Measurements from ENCODE around the gene TRPV2.

DNA sequence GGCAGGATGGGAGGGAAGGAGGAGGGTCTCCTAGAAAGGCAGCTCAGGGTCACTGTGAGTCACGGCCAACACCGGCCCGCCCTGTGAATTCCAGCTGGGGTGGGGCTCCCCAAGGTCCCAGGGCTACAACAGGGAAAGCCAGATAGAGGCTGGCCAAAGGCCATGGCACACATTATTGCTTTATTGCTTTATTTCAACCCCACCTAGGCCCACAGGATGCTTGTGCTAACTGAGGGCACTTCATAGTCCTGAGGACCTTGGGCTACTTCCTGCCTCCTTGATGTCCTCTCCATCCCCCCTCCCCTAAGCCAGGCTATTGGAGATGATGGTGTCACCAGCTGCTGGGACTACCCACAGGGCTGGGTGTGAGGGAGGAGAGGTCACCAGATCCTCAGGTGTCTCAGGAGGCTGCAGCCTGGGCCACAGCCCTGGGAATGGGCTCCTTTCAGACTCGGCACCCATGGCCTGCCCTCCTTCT is 50.5 kb downstream of the TRPV2 start:
- TF ChIP-seq, protein P1, sequence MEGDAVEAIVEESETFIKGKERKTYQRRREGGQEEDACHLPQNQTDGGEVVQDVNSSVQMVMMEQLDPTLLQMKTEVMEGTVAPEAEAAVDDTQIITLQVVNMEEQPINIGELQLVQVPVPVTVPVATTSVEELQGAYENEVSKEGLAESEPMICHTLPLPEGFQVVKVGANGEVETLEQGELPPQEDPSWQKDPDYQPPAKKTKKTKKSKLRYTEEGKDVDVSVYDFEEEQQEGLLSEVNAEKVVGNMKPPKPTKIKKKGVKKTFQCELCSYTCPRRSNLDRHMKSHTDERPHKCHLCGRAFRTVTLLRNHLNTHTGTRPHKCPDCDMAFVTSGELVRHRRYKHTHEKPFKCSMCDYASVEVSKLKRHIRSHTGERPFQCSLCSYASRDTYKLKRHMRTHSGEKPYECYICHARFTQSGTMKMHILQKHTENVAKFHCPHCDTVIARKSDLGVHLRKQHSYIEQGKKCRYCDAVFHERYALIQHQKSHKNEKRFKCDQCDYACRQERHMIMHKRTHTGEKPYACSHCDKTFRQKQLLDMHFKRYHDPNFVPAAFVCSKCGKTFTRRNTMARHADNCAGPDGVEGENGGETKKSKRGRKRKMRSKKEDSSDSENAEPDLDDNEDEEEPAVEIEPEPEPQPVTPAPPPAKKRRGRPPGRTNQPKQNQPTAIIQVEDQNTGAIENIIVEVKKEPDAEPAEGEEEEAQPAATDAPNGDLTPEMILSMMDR (conservative IDR thresholded peaks at IDR 0.05; ENCODE audit: low read depth in 2 of 2) = no peak
- TF ChIP-seq POLR2AphosphoS5 (IDR thresholded peaks at IDR 0.05; ENCODE audit: low read depth) = no peak
- TF ChIP-seq EZH2phosphoT487 (IDR thresholded peaks at IDR 0.05; ENCODE audit: unreplicated experiment) = no peak
- TF ChIP-seq EZH2 (IDR thresholded peaks at IDR 0.05; ENCODE audit: low read depth, unreplicated experiment) = no peak
- no peak for TF ChIP-seq NANOG (IDR thresholded peaks at IDR 0.05; ENCODE audit: borderline replicate concordance)
- TF ChIP-seq, protein P2, sequence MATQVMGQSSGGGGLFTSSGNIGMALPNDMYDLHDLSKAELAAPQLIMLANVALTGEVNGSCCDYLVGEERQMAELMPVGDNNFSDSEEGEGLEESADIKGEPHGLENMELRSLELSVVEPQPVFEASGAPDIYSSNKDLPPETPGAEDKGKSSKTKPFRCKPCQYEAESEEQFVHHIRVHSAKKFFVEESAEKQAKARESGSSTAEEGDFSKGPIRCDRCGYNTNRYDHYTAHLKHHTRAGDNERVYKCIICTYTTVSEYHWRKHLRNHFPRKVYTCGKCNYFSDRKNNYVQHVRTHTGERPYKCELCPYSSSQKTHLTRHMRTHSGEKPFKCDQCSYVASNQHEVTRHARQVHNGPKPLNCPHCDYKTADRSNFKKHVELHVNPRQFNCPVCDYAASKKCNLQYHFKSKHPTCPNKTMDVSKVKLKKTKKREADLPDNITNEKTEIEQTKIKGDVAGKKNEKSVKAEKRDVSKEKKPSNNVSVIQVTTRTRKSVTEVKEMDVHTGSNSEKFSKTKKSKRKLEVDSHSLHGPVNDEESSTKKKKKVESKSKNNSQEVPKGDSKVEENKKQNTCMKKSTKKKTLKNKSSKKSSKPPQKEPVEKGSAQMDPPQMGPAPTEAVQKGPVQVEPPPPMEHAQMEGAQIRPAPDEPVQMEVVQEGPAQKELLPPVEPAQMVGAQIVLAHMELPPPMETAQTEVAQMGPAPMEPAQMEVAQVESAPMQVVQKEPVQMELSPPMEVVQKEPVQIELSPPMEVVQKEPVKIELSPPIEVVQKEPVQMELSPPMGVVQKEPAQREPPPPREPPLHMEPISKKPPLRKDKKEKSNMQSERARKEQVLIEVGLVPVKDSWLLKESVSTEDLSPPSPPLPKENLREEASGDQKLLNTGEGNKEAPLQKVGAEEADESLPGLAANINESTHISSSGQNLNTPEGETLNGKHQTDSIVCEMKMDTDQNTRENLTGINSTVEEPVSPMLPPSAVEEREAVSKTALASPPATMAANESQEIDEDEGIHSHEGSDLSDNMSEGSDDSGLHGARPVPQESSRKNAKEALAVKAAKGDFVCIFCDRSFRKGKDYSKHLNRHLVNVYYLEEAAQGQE (IDR thresholded peaks at IDR 0.05; ENCODE audit: unreplicated experiment) = no peak
- TF ChIP-seq JUNB (IDR thresholded peaks at IDR 0.05; ENCODE audit: unreplicated experiment) = no peak
- TF ChIP-seq, protein P3, sequence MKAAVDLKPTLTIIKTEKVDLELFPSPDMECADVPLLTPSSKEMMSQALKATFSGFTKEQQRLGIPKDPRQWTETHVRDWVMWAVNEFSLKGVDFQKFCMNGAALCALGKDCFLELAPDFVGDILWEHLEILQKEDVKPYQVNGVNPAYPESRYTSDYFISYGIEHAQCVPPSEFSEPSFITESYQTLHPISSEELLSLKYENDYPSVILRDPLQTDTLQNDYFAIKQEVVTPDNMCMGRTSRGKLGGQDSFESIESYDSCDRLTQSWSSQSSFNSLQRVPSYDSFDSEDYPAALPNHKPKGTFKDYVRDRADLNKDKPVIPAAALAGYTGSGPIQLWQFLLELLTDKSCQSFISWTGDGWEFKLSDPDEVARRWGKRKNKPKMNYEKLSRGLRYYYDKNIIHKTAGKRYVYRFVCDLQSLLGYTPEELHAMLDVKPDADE (IDR thresholded peaks at IDR 0.05) = no peak
- TF ChIP-seq CREB1 (CRISPR knock-in tag; IDR thresholded peaks at IDR 0.05; ENCODE audit: low read depth) = no peak
- TF ChIP-seq STAT1 (IDR thresholded peaks at IDR 0.05; ENCODE audit: unreplicated experiment) = no peak
- no peak for TF ChIP-seq ZNF331 (CRISPR knock-in tag; IDR thresholded peaks at IDR 0.05; ENCODE audit: low read depth)
- TF ChIP-seq ZNF114 (CRISPR knock-in tag; IDR thresholded peaks at IDR 0.05) = no peak
- TF ChIP-seq, protein P4, sequence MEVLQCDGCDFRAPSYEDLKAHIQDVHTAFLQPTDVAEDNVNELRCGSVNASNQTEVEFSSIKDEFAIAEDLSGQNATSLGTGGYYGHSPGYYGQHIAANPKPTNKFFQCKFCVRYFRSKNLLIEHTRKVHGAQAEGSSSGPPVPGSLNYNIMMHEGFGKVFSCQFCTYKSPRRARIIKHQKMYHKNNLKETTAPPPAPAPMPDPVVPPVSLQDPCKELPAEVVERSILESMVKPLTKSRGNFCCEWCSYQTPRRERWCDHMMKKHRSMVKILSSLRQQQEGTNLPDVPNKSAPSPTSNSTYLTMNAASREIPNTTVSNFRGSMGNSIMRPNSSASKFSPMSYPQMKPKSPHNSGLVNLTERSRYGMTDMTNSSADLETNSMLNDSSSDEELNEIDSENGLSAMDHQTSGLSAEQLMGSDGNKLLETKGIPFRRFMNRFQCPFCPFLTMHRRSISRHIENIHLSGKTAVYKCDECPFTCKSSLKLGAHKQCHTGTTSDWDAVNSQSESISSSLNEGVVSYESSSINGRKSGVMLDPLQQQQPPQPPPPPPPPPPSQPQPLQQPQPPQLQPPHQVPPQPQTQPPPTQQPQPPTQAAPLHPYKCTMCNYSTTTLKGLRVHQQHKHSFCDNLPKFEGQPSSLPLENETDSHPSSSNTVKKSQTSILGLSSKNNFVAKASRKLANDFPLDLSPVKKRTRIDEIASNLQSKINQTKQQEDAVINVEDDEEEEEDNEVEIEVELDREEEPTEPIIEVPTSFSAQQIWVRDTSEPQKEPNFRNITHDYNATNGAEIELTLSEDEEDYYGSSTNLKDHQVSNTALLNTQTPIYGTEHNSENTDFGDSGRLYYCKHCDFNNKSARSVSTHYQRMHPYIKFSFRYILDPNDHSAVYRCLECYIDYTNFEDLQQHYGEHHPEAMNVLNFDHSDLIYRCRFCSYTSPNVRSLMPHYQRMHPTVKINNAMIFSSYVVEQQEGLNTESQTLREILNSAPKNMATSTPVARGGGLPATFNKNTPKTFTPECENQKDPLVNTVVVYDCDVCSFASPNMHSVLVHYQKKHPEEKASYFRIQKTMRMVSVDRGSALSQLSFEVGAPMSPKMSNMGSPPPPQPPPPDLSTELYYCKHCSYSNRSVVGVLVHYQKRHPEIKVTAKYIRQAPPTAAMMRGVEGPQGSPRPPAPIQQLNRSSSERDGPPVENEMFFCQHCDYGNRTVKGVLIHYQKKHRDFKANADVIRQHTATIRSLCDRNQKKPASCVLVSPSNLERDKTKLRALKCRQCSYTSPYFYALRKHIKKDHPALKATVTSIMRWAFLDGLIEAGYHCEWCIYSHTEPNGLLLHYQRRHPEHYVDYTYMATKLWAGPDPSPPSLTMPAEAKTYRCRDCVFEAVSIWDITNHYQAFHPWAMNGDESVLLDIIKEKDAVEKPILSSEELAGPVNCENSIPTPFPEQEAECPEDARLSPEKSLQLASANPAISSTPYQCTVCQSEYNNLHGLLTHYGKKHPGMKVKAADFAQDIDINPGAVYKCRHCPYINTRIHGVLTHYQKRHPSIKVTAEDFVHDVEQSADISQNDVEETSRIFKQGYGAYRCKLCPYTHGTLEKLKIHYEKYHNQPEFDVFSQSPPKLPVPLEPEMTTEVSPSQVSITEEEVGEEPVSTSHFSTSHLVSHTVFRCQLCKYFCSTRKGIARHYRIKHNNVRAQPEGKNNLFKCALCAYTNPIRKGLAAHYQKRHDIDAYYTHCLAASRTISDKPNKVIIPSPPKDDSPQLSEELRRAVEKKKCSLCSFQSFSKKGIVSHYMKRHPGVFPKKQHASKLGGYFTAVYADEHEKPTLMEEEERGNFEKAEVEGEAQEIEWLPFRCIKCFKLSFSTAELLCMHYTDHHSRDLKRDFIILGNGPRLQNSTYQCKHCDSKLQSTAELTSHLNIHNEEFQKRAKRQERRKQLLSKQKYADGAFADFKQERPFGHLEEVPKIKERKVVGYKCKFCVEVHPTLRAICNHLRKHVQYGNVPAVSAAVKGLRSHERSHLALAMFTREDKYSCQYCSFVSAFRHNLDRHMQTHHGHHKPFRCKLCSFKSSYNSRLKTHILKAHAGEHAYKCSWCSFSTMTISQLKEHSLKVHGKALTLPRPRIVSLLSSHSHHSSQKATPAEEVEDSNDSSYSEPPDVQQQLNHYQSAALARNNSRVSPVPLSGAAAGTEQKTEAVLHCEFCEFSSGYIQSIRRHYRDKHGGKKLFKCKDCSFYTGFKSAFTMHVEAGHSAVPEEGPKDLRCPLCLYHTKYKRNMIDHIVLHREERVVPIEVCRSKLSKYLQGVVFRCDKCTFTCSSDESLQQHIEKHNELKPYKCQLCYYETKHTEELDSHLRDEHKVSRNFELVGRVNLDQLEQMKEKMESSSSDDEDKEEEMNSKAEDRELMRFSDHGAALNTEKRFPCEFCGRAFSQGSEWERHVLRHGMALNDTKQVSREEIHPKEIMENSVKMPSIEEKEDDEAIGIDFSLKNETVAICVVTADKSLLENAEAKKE (CRISPR knock-in tag; IDR thresholded peaks at IDR 0.05) = no peak

Measured in GM23338 (cell line).